ENCODE measurements around the gene GTPBP10. TPM values are rescaled to one million over a fixed set of nuclear protein-coding genes. Genes with fewer than 3 reads are reported as not detected.

The GTPBP10 gene
- total and polyA plus RNA-seq, 2 experiments from 2014 or later = 11.2 to 13.1 TPM

DNA sequence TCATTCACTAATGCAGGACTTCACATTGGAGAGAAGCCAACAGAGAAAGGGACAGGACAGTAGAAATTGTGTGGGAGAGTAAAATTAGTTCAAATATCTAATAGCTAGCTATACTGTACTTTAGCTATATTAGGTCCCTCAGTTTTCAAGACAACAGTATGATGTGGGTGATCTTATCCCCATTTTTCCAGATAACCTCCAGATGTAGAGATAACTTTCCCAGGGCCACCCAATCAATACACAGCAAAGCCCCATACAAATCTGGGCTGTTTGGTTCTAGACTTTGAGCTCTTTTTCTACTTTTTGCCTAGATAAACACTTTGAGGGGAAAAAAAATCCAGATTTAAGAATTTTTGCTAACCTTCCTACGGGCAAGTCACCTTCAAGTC is 56.3 kb downstream of the GTPBP10 start:
- Histone ChIP-seq H3K4me2 (peak overlapping the region; percentile 79), H3K79me2 (peaks cover 25% of the 10 kb centered on the region), H3K4me1 (ENCODE audit: insufficient read depth) (no peaks in the 10 kb centered on the region), H3K9me2 (replicated peaks; ENCODE audit: insufficient read depth) (no peaks in the 10 kb centered on the region), H2AFZ (peak overlapping the region; percentile 95), H3K4me3 (peak overlapping the region; percentile 58), H3K36me3 (replicated peaks; ENCODE audit: insufficient read depth, low read depth) (no peaks in the 10 kb centered on the region), H3K27ac (peak overlapping the region; percentile 98), H3K27me3 (no peaks in the 10 kb centered on the region), H3K9me3 (ENCODE audit: low read depth) (no peaks in the 10 kb centered on the region), H4K20me1 (ENCODE audit: insufficient read depth, poor library complexity, severe bottlenecking) (no peaks in the 10 kb centered on the region)
- 45% methylated on average over 1 of the region's 1 CpG for WGBS (ENCODE audit: low lambda C conversion rate, missing lambda C conversion rate)
- TF ChIP-seq EZH2phosphoT487 (IDR thresholded peaks at IDR 0.05; ENCODE audit: low read depth, severe bottlenecking, unreplicated experiment) (no peak), EZH2 (IDR thresholded peaks at IDR 0.05; ENCODE audit: borderline replicate concordance) (no peak)
- TF ChIP-seq, protein P1, sequence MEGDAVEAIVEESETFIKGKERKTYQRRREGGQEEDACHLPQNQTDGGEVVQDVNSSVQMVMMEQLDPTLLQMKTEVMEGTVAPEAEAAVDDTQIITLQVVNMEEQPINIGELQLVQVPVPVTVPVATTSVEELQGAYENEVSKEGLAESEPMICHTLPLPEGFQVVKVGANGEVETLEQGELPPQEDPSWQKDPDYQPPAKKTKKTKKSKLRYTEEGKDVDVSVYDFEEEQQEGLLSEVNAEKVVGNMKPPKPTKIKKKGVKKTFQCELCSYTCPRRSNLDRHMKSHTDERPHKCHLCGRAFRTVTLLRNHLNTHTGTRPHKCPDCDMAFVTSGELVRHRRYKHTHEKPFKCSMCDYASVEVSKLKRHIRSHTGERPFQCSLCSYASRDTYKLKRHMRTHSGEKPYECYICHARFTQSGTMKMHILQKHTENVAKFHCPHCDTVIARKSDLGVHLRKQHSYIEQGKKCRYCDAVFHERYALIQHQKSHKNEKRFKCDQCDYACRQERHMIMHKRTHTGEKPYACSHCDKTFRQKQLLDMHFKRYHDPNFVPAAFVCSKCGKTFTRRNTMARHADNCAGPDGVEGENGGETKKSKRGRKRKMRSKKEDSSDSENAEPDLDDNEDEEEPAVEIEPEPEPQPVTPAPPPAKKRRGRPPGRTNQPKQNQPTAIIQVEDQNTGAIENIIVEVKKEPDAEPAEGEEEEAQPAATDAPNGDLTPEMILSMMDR (IDR thresholded peaks at IDR 0.05; ENCODE audit: poor library complexity) = no peak
- DNase-seq (ENCODE audit: low spot score) = no peak

DNA sequence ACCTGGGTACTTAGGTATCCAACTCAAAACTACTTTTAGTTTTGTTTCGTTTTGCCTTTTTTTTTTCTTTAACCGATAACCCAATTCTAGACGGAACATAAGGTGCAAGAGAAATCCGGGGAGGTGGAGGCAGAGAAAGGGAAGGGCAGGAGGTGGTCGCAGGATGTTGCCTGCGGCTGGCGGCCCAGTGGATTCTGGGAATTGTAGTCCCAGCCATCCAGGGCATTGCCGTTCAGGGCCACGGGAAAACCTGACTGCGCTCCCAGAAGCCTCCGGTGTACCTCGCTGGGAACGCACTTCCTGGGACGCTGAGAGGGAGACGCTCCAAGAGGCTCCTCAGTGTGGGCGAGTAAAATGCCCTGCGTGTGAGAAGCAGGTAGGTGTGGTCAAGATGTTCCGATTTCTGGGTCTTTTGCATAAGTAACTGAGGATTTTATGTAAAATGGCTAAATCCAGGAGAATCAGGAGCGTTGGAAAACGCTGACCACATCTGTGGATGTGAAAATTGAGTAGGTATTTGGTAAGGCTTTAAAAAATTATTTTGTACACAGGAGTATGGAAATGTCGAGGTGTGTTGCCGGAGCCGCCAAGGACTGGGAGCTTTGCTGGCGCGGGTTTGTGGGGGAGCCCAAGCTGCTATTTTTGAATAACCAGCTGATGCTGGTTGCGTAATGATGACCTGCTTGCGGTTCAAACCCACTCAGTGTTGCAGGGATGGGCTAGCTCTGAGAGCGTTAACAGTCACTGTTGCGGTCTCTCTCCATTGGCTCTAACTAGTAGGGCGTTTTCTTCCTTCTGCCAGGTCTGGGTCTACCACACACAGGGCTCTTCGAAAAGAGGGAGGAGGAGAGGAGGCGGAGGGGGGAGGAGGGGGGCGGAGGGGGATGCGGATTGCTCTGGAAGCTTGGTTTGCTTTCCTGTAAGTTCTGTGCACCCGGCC is 56.9 kb downstream of the GTPBP10 start, which contains the start of gene CLDN12:
CLDN12 (plus strand) TSS at position 288 of the 940 bp plus-strand sequence. CDS start 9,216 bp downstream, outside the sequence.
- DNase-seq (ENCODE audit: low spot score) = peak; percentile 93
- H3K27me3 ChIP-seq = no peaks in the 10 kb centered on the region
- H3K36me3 ChIP-seq (replicated peaks; ENCODE audit: insufficient read depth, low read depth) = no peaks in the 10 kb centered on the region
- no peaks in the 10 kb centered on the region for H4K20me1 ChIP-seq (ENCODE audit: insufficient read depth, poor library complexity, severe bottlenecking)
- 1% methylated on average over 31 of the region's 35 CpGs for WGBS (ENCODE audit: low lambda C conversion rate, missing lambda C conversion rate)
- no peaks in the 10 kb centered on the region for H3K4me1 ChIP-seq (ENCODE audit: insufficient read depth)
- H3K79me2 ChIP-seq = peaks cover 27% of the 10 kb centered on the region
- H2AFZ ChIP-seq = peak within 1 kb of the TSS; percentile 95
- no peaks in the 10 kb centered on the region for H3K9me2 ChIP-seq (replicated peaks; ENCODE audit: insufficient read depth)
- peak within 1 kb of the TSS; percentile 58 for H3K4me3 ChIP-seq
- H3K9me3 ChIP-seq (ENCODE audit: low read depth) = no peaks in the 10 kb centered on the region
- peak within 1 kb of the TSS; percentile 79 for H3K4me2 ChIP-seq
- H3K27ac ChIP-seq = peak within 1 kb of the TSS; percentile 98
- no peak for TF ChIP-seq EZH2phosphoT487 (IDR thresholded peaks at IDR 0.05; ENCODE audit: low read depth, severe bottlenecking, unreplicated experiment)
- TF ChIP-seq, protein P1 (IDR thresholded peaks at IDR 0.05; ENCODE audit: poor library complexity) = no peak
- TF ChIP-seq EZH2 (IDR thresholded peaks at IDR 0.05; ENCODE audit: borderline replicate concordance) = no peak

DNA sequence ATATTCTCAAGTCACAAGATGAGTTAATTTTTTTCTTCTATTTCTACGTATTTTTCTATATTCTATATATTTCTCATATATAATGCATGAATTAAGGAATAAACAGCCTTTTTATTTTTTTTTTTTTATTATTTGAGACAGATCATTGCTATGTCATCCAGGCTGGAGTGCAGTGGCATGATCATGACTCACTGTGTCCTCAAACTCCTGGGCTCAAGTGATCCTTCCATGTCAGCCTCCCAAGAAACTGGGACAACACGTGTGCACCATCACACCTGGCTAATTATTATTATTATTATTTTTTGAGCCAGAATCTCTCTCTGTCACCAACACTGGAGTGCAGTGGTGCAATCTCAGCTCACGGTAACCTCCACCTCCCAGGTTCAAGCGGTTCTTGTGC is 58.3 kb downstream of the GTPBP10 start:
- H3K9me3 ChIP-seq (ENCODE audit: low read depth) = no peaks in the 10 kb centered on the region
- TF ChIP-seq EZH2 (IDR thresholded peaks at IDR 0.05; ENCODE audit: borderline replicate concordance) (no peak), EZH2phosphoT487 (IDR thresholded peaks at IDR 0.05; ENCODE audit: low read depth, severe bottlenecking, unreplicated experiment) (no peak)
- TF ChIP-seq, protein P1 (IDR thresholded peaks at IDR 0.05; ENCODE audit: poor library complexity) = no peak
- no peaks in the 10 kb centered on the region for H3K9me2 ChIP-seq (replicated peaks; ENCODE audit: insufficient read depth)
- H3K4me3 ChIP-seq = peak overlapping the region; percentile 58
- H4K20me1 ChIP-seq (ENCODE audit: insufficient read depth, poor library complexity, severe bottlenecking) = no peaks in the 10 kb centered on the region
- peak overlapping the region; percentile 98 for H3K27ac ChIP-seq
- DNase-seq (ENCODE audit: low spot score) = peak; percentile 7
- no peaks in the 10 kb centered on the region for H3K4me1 ChIP-seq (ENCODE audit: insufficient read depth)
- 98% methylated on average over 4 of the region's 4 CpGs for WGBS (ENCODE audit: low lambda C conversion rate, missing lambda C conversion rate)
- peak overlapping the region; percentile 79 for H3K4me2 ChIP-seq
- peaks cover 34% of the 10 kb centered on the region for H3K79me2 ChIP-seq
- no peaks in the 10 kb centered on the region for H3K27me3 ChIP-seq
- no peak overlapping the region for H2AFZ ChIP-seq
- H3K36me3 ChIP-seq (replicated peaks; ENCODE audit: insufficient read depth, low read depth) = no peaks in the 10 kb centered on the region

All from hepatocyte (in vitro differentiated cells).